RWPE1 (cell line): Measurements from ENCODE around the gene ANKH.

Source experiments
- CTCF ChIA-PET: fragments of 350-600 bp; sonication (Branson Sonifier 250); formaldehyde crosslinking; extraction: SDS; loops from one replicate; lab custom pipeline; 2021; lab: Yijun Ruan, JAX
- POLR2A ChIA-PET: fragments of 400-600 bp; formaldehyde crosslinking; extraction: SDS; loops from one replicate; lab custom pipeline; 2020; ENCODE audit warnings: antibody characterized with exemption; ENCODE audit not compliant: low non-redundant PET; lab: Yijun Ruan, JAX
- DNase-seq: peaks from one replicate; pipeline ENCODE4 v3.0.0; 2012; ENCODE audit warnings: low spot score
- H3K27ac ChIP-seq: fragments of 450-650 bp; 2 replicates; pipeline ENCODE4 v1.5.1; 2017
- TF ChIP-seq, protein P1 (sequence below): fragments of 450-650 bp; conservative IDR thresholded peaks from 2 replicates; pipeline ENCODE4 v1.5.1; 2017; ENCODE audit warnings: low read depth, mild to moderate bottlenecking

Gene ANKH

DNA sequence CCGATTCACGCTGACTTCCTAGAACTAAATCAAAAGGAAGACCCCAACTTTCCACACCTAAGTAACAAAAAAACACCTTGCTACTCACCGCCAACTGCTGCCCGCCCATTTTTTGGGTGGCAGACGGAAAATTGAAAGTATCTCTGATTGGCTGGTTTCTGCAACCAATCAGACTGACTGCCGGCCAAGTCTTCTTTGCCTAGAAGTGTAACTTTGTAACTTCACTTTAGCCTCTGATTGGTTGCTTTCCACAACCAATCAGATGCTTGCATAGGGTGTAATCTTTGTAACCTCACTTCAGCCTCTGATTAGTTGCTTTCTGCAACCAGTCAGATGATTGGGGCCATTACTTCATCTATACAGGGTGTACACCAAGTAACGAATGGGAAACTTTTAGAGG is 42.6 kb upstream of the ANKH start:
- H3K27ac ChIP-seq = peak overlapping the region; percentile 29; the same call in 1 of the 2 replicates
- TF ChIP-seq, protein P1, sequence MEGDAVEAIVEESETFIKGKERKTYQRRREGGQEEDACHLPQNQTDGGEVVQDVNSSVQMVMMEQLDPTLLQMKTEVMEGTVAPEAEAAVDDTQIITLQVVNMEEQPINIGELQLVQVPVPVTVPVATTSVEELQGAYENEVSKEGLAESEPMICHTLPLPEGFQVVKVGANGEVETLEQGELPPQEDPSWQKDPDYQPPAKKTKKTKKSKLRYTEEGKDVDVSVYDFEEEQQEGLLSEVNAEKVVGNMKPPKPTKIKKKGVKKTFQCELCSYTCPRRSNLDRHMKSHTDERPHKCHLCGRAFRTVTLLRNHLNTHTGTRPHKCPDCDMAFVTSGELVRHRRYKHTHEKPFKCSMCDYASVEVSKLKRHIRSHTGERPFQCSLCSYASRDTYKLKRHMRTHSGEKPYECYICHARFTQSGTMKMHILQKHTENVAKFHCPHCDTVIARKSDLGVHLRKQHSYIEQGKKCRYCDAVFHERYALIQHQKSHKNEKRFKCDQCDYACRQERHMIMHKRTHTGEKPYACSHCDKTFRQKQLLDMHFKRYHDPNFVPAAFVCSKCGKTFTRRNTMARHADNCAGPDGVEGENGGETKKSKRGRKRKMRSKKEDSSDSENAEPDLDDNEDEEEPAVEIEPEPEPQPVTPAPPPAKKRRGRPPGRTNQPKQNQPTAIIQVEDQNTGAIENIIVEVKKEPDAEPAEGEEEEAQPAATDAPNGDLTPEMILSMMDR = no peak
- no peak for DNase-seq
- CTCF ChIA-PET = no interaction called here
- POLR2A ChIA-PET = no interaction called here

DNA sequence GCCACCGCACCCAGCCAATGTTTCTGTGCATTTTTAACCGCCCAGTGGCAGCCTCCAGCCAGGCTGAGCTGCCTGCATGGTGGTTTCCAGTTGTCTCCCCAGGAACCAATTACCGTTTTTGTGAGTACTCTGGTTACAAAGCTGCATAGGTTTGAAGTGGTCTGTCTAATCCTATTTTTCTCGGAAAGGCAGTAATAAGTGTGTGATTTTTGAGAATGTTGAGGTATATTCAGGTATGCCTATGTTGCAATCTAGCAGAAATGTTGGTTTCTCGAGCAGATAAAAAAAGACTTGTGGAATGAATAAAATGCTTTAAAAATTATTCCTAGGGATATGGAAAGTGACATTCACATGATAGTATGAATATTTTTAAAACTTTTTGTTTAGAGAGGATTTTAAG is 41.5 kb upstream of the ANKH start:
- no peak overlapping the region for H3K27ac ChIP-seq
- CTCF ChIA-PET = interaction anchor here (0.6 to 0.7 kb wide), 3 partner anchors 114 to 1661 kb away, joined by 3 read pairs; no protein-coding TSS in a partner anchor
- POLR2A ChIA-PET = no interaction called here
- no peak for DNase-seq
- TF ChIP-seq, protein P1 = no peak

DNA sequence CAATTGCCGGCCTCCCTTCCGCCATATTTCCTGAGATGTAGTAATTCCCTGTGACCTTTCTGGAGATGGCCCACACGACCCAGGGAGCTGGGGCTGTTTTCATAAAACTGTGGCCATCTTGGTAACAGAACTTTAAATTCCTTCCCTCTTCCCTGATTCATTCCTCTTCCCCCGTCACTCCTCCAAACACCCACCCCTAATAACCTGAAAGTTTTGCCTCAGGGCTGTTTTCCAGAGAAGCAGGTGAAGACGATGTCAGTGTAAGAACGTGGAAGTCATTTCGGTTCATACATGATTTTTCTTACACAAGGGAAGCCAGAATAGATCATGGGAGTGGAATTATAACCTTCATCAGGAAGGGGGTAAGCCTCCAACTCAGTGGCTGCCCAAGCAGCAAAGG is 40.6 kb upstream of the ANKH start:
- TF ChIP-seq, protein P1 = no peak
- DNase-seq = no peak
- ChIA-PET POLR2A (no interaction called here), CTCF (no interaction called here)
- H3K27ac ChIP-seq = no peak overlapping the region

DNA sequence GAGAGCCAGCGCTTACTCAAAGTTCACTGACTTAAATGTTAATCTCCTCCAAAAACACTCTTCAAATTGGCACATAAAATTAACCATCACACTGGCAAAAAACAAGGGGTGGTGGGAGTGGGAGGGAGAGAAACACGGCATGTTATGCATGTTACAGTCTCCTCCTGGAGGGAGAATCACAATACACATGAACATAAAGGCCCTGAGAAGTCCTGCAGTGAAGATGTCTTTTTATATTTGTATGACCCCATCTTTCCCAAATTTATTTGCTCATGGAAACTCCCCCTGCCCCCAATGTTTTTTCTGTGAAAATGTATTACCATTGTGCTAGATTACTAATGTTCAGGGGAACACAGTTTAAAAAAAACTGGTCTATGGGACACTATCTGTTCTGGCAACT is 37.8 kb upstream of the ANKH start:
- CTCF ChIA-PET = no interaction called here
- no peak for DNase-seq
- TF ChIP-seq, protein P1 = no peak
- no peak overlapping the region for H3K27ac ChIP-seq
- POLR2A ChIA-PET = no interaction called here

DNA sequence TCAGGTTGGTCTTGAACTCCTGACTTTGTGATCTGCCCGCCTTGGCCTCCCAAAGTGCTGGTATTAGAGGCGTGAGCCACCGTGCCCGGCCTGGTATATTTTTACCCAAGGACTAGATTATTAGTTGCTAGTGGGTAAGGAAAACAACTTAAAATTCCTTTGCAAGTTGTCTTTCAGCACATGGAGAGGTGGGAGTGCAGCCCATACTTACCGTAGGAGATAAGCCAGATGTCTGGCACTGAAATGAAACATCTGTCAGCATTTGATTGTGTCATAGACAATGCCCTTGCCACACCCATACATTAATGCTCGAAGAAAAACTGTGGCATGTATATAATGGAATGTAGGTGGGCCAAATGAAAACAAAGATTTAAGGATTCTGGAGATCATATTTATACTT is 36.6 kb upstream of the ANKH start:
- peak; percentile 53 for DNase-seq
- peak overlapping the region; percentile 87 for H3K27ac ChIP-seq
- ChIA-PET POLR2A (no interaction called here), CTCF (no interaction called here)
- TF ChIP-seq, protein P1 = no peak

DNA sequence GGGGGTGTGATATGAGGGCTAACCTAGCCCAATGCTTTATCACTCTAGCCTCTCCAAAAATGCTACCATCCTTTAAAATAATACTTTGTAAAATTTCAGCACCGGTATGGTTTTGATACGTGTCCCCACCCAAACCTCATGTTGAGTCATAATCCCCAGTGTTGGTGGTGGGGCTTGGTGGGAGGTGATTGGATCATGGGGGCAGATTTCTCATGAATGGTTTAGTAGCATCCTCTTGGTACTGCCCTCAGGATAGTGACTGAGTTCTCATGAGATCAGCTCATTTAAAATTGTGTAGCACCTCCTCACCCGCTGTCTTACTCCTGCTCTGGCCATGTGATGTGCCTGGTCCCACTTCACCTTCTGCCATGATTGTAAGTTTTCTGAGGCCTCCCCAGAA is 35.0 kb upstream of the ANKH start:
- no peak for DNase-seq
- TF ChIP-seq, protein P1 = no peak
- no peak overlapping the region for H3K27ac ChIP-seq
- CTCF ChIA-PET = interaction anchor here (0.7 kb wide), 1 partner anchor 50 kb away, joined by 3 read pairs; no protein-coding TSS in a partner anchor
- POLR2A ChIA-PET = no interaction called here
